ENCODE data around the gene ZSCAN22. TPM values are rescaled to one million over a fixed set of nuclear protein-coding genes. Genes with fewer than 3 reads are reported as not detected.

The ZSCAN22 gene
- total and polyA plus RNA-seq, 2 donors (not counting 3 experiments of a cell fraction or from before 2014, with no cell fraction given) = 3.6 to 3.7 TPM

DNA sequence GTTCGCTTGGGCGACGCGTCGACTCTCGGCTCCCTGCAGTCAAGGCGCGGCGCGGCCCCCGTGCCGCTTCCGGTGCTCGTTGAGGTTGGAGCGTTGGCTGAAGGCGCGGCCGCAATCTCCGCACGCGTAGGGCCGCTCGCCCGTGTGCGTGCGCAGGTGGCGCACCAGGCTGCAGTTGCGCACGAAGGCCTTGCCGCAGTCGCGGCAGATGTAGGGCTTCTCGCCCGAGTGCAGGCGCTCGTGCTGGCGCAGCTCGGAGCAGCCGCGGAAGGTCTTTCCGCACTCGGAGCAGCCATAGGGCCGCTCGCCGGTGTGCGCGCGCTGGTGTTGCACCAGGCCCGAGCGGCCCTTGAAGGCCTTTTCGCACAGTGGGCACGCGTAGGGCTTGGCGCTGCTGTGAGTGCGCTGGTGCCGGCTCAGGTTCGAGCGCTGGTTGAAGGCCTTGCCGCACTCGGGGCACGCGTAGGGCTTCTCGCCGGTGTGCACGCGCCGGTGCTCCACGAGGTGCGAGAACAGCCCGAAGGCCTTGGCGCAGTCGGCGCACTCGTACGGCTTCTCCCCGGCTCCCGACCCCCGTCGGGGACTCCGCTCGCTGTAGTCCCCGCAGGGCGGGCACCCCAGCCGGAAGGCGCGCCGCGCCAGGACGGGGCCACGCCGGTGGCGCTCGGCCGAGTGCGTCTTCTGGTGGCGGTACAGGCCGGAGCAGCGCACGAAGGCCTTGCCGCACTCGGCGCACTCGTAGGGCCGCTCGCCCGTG lies 41.1 kb downstream of the ZSCAN22 start:
- Histone ChIP-seq H3K9ac (replicated peaks; ENCODE audit: extremely low read depth, insufficient read depth, low read length) (no peak overlapping the region), H3K9me3 (replicated peaks; ENCODE audit: control insufficient read depth, insufficient read depth, low read length) (no peaks in the 10 kb centered on the region), H3K4me2 (ENCODE audit: insufficient read depth, low read length) (no peak overlapping the region), H3K4me3 (replicated peaks in 1 of 3; ENCODE audit: insufficient read depth in 1 of 3, low read depth in 1 of 3, low read length in 3 of 3) (no peak overlapping the region), H2AFZ (ENCODE audit: low read depth, low read length) (no peak overlapping the region), H3K79me2 (ENCODE audit: control insufficient read depth, insufficient read depth, low read length) (no peaks in the 10 kb centered on the region), H3K4me1 (ENCODE audit: control insufficient read depth, extremely low read depth, insufficient read depth, low read length) (no peaks in the 10 kb centered on the region), H4K20me1 (replicated peaks; ENCODE audit: control insufficient read depth, extremely low read depth, insufficient read depth, low read length) (no peaks in the 10 kb centered on the region), H3K9me1 (replicated peaks; ENCODE audit: control insufficient read depth, extremely low read depth, insufficient read depth, low read length) (no peaks in the 10 kb centered on the region), H3K27me3 (ENCODE audit: control insufficient read depth in 2 of 2, insufficient read depth in 2 of 2, low read length in 2 of 2) (peaks cover 10 to 28% of the 10 kb centered on the region in 2 experiments), H3K36me3 (ENCODE audit: control insufficient read depth in 2 of 2, extremely low read depth in 1 of 2, insufficient read depth in 2 of 2, low read length in 2 of 2) (no peaks in the 10 kb centered on the region), H3K27ac (ENCODE audit: insufficient read depth, low read depth, low read length) (no peak overlapping the region)
- intact Hi-C loops (cut with micrococcal nuclease) = no loop called here
- FAIRE-seq (no peak), DNase-seq (ENCODE audit: low read depth, low spot score) (no peak)
- dilution Hi-C loops (cut with MboI; ENCODE audit: extremely low pct_ligation_motif_present, low sequenced_read_pairs) = no loop called here
- TF ChIP-seq EZH2 (IDR thresholded peaks at IDR 0.05; ENCODE audit: borderline replicate concordance, low read depth, low read length, severe bottlenecking) (peak; percentile 93), FOS (IDR thresholded peaks at IDR 0.05; ENCODE audit: borderline replicate concordance, insufficient read depth, low read length) (no peak)
- TF ChIP-seq, protein P1, sequence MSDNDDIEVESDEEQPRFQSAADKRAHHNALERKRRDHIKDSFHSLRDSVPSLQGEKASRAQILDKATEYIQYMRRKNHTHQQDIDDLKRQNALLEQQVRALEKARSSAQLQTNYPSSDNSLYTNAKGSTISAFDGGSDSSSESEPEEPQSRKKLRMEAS (IDR thresholded peaks at IDR 0.05; ENCODE audit: insufficient read depth, insufficient read length) = no peak
- POLR2A ChIA-PET = no interaction called here
- CTCF ChIA-PET = no interaction called here
- BruUV-seq (replicated peaks) = no TSS peak

DNA sequence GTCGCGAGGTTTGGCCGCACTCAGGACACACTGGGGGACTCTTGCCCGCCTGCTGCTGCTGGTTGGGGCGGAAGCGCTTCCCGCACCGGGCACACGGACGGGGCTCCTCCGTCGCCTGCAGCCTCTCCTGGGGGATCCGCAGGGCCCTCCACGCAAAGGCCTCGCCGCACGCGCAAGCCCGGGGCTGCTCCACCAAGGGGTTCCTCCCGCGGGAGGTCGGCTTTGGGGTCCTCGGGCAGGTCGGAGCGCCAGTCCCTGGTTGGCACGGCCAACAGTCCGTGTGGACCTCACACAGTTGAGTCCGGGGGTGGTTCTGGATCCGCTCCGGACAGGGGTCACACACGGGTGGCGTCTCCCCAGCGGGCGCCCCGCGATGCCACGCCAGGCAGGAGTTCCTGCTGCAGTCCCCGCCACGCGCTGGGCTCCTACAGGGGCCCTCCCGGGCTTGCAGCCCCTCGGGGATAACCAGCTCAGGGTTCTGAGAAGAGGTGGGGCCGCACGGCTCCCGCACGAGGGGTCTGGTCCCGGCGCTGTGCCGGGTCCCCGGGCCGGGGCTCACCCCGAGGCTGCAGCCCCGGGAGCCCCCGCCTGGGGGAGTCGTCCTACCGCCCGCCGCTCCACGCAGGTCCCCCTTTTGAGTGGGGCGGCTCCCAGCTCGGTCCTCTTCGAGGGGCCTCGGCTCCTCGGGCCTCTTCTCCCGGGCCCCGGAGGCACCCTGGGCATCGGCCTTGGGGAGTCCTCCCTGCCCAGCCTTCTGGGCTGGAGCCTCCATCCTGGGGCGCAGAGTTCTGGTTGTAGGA lies 42.0 kb downstream of the ZSCAN22 start:
- no peaks in the 10 kb centered on the region for H3K9me3 ChIP-seq (replicated peaks; ENCODE audit: control insufficient read depth, insufficient read depth, low read length)
- H3K9ac ChIP-seq (replicated peaks; ENCODE audit: extremely low read depth, insufficient read depth, low read length) = no peak overlapping the region
- H3K4me1 ChIP-seq (ENCODE audit: control insufficient read depth, extremely low read depth, insufficient read depth, low read length) = no peaks in the 10 kb centered on the region
- DNase-seq (ENCODE audit: low read depth, low spot score) (no peak), FAIRE-seq (no peak)
- no peak overlapping the region for H3K4me2 ChIP-seq (ENCODE audit: insufficient read depth, low read length)
- no peaks in the 10 kb centered on the region for H4K20me1 ChIP-seq (replicated peaks; ENCODE audit: control insufficient read depth, extremely low read depth, insufficient read depth, low read length)
- H3K4me3 ChIP-seq (replicated peaks in 1 of 3; ENCODE audit: insufficient read depth in 1 of 3, low read depth in 1 of 3, low read length in 3 of 3) = no peak overlapping the region
- ChIA-PET POLR2A (no interaction called here), CTCF (no interaction called here)
- H3K79me2 ChIP-seq (ENCODE audit: control insufficient read depth, insufficient read depth, low read length) = no peaks in the 10 kb centered on the region
- no peaks in the 10 kb centered on the region for H3K9me1 ChIP-seq (replicated peaks; ENCODE audit: control insufficient read depth, extremely low read depth, insufficient read depth, low read length)
- H2AFZ ChIP-seq (ENCODE audit: low read depth, low read length) = no peak overlapping the region
- TF ChIP-seq FOS (IDR thresholded peaks at IDR 0.05; ENCODE audit: borderline replicate concordance, insufficient read depth, low read length) (no peak), JUN (IDR thresholded peaks at IDR 0.05; ENCODE audit: borderline replicate concordance, insufficient read depth, insufficient read length, low read depth) (no peak), POLR2AphosphoS5 (IDR thresholded peaks at IDR 0.05; ENCODE audit: insufficient read depth, low read depth, low read length) (no peak), POLR2A (IDR thresholded peaks at IDR 0.05; ENCODE audit: low read depth, low read length) (no peak), MYC (IDR thresholded peaks at IDR 0.05; ENCODE audit: low read depth, low read length) (no peak), EZH2 (IDR thresholded peaks at IDR 0.05; ENCODE audit: borderline replicate concordance, low read depth, low read length, severe bottlenecking) (no peak), GATA2 (IDR thresholded peaks at IDR 0.05; ENCODE audit: insufficient read depth, insufficient read length, low read depth, low read length) (no peak)
- TF ChIP-seq, protein P2, sequence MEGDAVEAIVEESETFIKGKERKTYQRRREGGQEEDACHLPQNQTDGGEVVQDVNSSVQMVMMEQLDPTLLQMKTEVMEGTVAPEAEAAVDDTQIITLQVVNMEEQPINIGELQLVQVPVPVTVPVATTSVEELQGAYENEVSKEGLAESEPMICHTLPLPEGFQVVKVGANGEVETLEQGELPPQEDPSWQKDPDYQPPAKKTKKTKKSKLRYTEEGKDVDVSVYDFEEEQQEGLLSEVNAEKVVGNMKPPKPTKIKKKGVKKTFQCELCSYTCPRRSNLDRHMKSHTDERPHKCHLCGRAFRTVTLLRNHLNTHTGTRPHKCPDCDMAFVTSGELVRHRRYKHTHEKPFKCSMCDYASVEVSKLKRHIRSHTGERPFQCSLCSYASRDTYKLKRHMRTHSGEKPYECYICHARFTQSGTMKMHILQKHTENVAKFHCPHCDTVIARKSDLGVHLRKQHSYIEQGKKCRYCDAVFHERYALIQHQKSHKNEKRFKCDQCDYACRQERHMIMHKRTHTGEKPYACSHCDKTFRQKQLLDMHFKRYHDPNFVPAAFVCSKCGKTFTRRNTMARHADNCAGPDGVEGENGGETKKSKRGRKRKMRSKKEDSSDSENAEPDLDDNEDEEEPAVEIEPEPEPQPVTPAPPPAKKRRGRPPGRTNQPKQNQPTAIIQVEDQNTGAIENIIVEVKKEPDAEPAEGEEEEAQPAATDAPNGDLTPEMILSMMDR (IDR thresholded peaks at IDR 0.05; ENCODE audit: extremely low read depth in 1 of 2, insufficient read depth in 1 of 2, low read depth in 1 of 2, low read length in 2 of 2) = no peak
- TF ChIP-seq, protein P1 (IDR thresholded peaks at IDR 0.05; ENCODE audit: insufficient read depth, insufficient read length) = no peak
- dilution Hi-C loops (cut with MboI; ENCODE audit: extremely low pct_ligation_motif_present, low sequenced_read_pairs) (no loop called here), intact Hi-C loops (cut with micrococcal nuclease) (no loop called here)
- no peak overlapping the region for H3K27ac ChIP-seq (ENCODE audit: insufficient read depth, low read depth, low read length)
- no TSS peak for BruUV-seq (replicated peaks)
- H3K27me3 ChIP-seq (ENCODE audit: control insufficient read depth in 2 of 2, insufficient read depth in 2 of 2, low read length in 2 of 2) = peaks cover 10 to 28% of the 10 kb centered on the region in 2 experiments
- no peaks in the 10 kb centered on the region for H3K36me3 ChIP-seq (ENCODE audit: control insufficient read depth in 2 of 2, extremely low read depth in 1 of 2, insufficient read depth in 2 of 2, low read length in 2 of 2)
